C1 segment of cervical spinal cord (tissue), 14 donors: ENCODE results near the gene CCNG2.

Experiments
- DNase-seq, 14 donors: peaks; one replicate each; lab custom pipeline; 2025; lab: John Stamatoyannopoulos, UW

The CCNG2 gene

DNA sequence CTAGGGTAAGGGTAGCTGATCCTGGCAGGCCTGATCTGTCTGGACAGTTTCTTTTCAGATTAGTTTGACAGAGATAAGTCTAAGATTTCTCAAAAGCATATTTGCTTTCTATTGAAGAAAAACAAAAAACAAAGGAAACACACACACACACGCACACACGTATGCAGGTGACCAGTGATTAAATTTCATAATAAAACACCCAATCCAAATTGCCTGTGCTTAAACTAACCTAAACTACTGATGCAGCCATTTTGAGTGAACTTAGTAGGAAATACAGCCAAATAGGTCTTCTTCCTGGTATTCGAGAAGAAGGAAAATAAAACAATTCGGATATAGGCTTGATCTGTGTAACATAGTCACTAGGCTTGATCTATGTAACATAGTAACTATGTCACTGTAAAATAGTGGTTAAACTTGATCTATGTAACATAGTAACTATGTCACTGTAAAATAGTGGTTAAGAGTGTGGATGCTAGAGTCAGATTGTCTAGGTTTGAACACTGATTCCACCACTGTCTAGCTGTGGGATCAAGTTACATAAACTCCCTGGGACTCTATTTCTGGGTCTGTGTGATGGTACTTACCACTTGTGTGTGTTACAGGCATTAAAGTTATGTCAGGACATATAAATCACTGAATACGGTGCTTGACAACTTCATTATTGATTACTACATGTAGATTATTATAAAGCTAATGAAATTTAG is 9.8 kb upstream of the CCNG2 start:
- DNase-seq = no peak

DNA sequence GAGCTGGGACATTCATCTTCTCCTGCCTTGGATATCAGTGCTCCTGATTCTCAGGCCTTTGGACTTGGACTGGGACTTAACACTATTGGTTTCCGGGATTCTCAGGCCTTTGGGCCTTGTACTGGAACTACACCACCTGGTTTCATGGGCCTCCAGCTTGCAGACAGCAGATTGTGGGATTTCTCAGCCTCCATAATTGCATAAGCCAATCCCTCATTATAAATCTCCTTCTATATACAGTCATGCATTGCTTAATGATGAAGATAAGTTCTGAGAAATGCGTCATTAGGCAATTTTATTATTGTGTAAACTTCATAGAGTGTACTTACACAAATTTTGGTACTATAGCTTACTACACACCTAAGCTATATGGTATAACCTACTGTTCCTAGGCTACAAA is 8.9 kb upstream of the CCNG2 start:
- DNase-seq = no peak

GRCh38 chr4:77149789-77150188 is 7.2 kb upstream of the CCNG2 start:
- no peak for DNase-seq

DNA sequence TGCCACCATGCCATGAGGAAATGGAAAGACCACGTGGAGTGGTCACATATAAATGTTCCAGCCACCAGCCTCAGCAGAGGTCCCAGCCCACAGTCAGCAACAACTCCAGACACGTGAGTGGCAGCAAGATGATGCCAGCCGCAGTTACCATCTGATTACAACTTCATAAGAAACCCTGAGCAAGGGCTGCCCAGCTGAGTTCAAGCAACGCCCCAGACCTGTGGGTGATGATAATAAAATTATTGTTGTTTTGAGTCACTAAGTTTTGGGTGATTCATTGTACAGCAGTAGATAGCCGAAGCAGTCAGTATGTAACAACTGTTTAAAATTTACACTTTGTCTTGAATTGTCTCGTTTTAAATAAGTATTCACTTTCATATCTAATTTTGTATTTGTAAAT is 5.8 kb upstream of the CCNG2 start:
- DNase-seq = no peak

DNA sequence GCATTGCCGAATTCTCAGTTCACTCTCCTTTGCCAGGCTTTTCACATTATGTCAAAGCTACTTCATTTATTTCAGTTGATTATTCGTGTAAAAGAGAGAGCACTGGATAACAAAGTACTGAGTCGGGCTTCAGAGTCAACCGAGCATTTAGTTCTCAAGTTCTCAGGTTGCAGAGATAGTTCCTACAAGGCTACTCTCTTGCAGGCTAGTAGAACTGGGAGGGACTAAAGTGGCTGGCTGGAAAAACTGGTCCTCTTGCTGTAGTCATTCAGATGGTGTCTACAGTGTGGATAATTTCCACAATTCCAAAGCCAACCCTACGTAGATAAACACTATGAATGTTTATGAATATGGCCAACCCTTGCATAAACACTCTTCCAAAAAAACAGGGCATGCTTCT is 4.6 kb upstream of the CCNG2 start:
- DNase-seq = peak in 1 of 14 donors; percentile 15

DNA sequence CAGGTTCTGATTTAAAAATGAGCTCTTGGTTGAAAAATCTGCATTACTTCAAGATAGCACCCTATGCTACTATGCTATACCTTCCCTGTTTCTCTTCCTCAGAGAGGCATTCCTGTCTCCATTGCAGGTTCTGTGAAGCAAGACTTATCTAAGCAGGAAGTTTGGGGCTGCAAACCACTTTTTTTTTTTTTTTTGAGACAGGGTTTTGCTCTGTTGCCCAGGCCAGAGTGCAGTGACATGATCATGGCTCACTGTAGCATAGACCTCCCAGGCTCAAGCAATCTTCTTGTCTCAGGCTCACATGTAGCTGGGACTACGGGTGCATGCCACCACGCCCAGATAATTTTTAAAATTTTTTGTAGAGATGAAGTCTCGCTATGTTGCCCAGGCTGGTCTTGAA is 4.0 kb upstream of the CCNG2 start:
- DNase-seq = no peak

DNA sequence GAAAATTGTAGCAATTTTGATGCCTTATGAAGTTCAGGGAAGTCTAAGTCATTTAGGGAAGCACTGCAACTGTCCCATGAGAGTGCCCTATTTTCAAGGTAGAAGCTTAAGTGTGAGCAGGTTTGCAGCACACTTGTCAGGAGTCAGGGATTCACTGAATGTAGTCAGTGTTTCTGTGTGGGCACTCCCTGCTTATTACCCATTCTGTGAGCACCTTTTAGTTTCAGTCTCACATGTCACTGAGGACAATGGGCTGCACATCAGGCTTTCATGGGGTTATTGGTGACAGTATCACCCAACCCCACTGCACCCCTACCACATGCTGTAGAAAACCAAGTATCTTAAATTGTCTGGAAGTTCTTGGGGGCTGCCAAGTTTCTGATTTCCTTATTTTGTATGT is 2.9 kb upstream of the CCNG2 start:
- peak in 1 of 14 donors; percentile 52 for DNase-seq

DNA sequence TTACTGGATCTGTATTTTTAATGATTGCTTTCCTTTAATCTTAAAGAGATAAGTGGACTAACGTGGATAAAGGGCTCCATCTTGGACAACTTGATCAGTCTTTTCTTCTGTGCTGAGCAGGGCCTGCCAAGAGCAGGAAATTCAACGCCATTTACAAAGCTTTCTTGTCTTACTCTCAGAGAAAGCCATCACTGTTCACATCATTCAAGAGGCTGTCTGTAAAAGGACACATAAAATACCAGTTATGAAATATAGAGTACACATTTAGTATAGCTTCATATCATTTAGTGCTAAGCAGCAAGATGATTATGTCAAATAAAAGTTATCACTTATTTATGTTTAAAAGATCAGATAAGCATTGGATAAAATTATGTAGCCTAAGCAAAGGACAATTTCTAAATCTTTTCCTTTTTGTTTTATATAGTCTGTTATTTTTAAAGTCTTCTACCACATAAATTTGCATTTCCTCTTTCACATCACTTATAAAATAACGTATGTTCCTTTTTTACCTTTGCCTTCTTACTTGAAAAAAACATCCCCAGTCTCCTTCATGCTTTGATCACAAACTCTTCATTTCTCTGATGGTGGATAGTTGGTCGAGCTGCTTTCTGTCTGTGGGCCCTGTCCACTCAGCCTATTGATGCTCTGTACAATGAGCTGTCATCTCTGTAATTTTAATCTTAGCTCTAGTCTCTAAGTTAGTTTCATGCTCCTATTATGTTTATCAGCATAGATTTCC is 2.1 kb upstream of the CCNG2 start:
- DNase-seq = peak in 1 of 14 donors; percentile 58

GRCh38 chr4:77155631-77156452 is 1.2 kb upstream of the CCNG2 start:
- DNase-seq = peak in 4 of 14 donors; percentile 17 to 68 (median 22)

- peak; percentile 73 to 100 (median 96) for DNase-seq
These were observed 485 bp upstream of the CCNG2 start for GRCh38 chr4:77156533-77156911.

DNA sequence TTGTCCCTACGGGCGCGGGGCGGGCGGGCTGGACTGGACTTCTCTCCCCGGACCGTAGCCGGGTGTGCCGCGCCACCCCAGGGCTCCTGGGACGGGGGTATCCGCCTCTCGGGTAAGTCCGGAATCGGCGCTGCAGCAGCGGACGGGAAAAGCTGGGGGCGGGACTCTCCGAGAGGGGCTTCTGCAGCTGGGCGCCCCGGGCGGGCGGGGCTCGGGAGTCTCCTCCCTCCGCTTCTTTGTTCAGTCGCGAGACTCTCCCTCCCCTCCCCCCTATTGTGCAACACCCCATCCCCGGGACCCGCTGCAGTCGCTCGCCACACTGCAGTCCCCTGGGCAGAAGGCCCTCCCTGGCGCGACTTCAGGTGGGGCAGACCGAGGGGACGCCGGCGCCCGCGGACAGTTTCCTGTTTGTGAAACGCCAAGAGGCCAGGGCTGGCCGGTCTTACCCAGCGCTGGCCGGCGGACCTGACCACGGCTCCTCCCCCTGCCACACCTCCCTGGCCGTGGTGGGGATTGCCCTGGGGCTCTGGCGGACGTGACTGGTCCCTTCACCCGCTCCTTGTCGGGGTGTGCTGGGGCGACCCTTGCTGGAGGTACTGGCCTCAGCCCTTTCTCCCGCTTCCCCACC is 966 bp downstream of the CCNG2 start:
- peak; percentile 57 to 93 (median 84) for DNase-seq

GRCh38 chr4:77158487-77158861 is 1.5 kb downstream of the CCNG2 start:
- no peak for DNase-seq

GRCh38 chr4:77159806-77160205 is 2.8 kb downstream of the CCNG2 start:
- DNase-seq = peak in 1 of 14 donors; percentile 89

DNA sequence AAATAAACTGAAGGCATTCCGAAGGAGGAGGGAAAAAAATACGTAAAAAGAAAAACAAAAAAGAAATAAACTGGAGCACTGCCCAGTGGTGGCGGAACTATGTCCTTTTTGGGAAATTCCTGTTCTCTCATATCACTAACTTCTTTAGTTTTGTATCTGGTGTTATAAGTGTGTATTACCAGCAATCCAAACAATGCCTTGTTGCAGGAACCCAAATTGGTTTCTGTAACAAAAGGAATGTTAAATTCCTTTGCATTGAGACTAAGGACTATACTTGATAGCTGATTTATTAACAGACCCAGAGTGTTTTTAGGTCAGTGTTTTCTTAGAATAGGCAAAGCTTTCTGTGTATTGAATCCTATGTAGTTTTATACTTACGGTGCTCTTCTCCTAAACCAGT is 6.6 kb downstream of the CCNG2 start:
- DNase-seq = no peak

GRCh38 chr4:77167173-77167572 is 10.2 kb downstream of the CCNG2 start:
- DNase-seq = peak in 1 of 14 donors; percentile 22

GRCh38 chr4:77167866-77168265 is 10.9 kb downstream of the CCNG2 start:
- DNase-seq = peak in 1 of 14 donors; percentile 37

DNA sequence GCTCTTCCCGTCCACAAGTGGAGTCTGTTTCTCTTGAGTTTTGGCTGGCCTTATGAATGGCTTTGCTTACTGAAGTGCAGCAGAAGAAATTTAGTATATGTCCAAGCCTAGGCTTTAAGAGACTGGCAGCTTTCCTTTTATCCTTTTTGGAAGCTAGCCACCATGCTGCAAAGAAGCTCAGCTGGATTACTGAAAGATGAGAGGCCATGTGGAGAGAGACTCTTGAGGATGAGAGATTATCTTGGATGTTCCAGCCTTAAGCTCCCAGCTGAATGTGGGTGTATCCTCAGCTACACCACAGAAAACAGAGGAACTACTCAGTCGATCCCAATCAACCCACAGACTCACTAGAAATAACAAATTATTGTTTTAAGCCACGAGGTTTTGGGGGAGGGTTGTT is 12.5 kb downstream of the CCNG2 start:
- DNase-seq = no peak

- DNase-seq = no peak
These were observed 13.9 kb downstream of the CCNG2 start for GRCh38 chr4:77170926-77171325.

DNA sequence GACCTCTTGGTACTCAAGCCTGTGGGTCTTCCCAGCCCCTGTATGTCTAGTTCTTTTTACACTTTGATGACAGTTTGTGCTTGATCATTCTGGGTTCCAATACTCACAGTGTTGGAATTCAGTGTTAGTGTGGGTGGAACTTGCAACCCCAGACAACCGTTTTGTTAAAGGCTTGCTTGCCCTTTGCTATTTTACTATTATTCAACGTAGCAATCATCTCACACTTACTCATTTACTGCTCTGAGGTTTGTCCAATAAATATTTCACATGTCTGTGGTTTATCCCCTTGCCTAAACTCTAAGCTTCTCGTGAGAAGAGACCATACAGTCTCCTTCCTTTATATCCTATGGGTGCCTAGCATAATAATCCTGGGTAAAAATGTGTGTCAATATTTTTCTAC is 15.3 kb downstream of the CCNG2 start:
- no peak for DNase-seq

- DNase-seq = no peak
These were observed 17.4 kb downstream of the CCNG2 start for GRCh38 chr4:77174426-77174825.

- no peak for DNase-seq
These were observed 18.2 kb downstream of the CCNG2 start for GRCh38 chr4:77175201-77175611.

- DNase-seq = no peak
These were observed 19.6 kb downstream of the CCNG2 start for GRCh38 chr4:77176640-77177039.
